CD4-positive, alpha-beta T cell treated with Interleukin-4 for 4 hours (primary cell): ENCODE data around the gene MARCHF10.
"Not testable (repeated sequence)": the region's sequence is repeated elsewhere in the genome, so short reads cannot be mapped to it uniquely, and the experiment has no call there.

Experiments
- DNase-seq: peaks from one replicate; pipeline ENCODE4 v3.0.0-alpha.2; 2020

MARCHF10 gene

DNA sequence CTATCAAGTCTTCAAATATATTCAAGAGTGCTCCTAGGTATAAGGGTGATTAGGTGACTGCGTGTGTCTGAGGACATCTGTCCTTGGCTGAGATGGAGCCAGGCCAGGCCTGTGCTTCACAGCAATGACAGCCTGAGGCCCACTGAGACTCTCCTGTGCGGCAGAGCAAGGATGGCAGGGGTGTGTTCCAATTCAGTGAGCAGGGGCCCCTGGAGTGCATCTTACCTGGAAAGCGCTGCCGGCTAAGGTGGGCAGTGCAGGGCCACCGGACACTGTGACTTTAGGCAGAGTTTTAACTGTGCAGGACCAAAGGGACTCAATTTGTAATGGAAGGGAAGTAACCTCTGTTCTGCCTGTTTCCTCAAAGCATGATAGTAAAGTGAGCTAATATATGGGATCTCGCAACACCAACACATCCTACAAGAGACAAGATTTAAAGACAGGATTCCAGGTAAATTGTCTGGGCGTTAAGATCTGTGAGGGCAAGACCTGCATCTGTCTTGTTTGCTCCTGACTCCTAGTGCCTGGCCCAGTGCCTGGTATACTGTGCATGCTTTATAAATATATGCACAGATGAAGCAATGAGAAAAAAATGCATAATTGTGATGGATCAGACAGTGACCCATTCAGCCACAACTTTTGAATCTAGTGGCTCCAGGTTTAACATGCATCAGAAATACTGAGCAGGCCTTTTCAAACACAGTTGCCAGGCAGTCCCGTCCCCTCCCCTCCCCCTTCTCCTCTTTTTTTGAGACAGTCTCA, 93.9 kb downstream of the MARCHF10 start:
- no peak for DNase-seq

DNA sequence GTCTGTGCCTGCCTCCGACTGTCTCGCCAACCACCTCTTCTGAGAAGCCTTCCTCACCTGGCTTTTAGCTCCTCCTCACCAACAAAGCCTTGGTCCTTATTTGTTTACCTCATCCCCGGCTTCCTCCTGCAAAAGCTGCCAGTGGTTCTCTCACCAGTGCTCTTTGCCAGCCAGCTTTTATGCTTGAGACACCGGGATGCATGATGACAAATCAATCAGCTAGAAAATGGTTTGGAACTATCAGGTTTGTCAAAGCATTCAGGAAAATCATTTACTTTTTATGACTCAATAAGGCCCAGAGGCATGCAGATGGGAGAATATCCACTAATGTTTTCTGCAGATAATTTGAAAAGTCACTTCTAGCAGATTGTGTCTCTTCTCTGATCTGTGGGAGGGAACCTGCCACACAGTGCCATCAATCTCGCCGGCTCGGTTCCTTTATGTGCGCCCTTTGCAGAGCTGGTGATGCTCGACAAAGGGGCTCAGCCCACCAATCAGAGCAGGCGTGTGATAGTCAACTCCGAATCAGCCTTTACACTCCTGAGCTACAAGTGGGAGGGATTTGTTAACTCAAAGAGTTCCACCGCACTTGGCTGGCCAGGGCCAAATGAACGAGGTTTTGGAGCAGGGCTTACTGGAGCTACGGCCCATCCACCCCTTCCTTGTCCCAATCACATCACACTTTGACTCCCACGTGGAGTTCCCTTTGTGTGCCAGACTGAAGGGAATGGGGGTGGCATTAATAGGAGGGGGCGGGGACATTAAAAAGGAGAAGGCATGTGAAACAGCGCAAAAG, 94.8 kb downstream of the MARCHF10 start:
- no peak for DNase-seq

DNA sequence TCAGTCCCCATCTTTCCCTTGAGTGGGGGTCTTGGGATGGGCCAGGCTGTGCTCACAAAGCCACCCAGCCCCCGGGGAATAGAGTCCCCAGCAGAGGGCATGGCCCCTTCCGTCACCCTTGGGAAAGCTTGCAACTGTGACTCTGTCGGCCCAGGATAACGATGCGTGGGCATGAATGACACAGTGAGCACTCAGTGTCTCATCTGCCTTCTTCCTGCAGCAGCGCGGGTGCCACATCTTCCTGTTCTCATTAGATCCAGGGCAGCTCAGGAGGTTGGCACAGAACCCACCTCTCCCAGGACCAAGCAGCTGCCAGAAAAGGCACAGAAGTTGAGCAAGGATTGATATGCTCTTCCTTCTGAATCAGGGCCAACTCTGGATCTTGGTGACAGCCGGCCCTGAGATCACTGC, 95.9 kb downstream of the MARCHF10 start:
- no peak for DNase-seq

DNA sequence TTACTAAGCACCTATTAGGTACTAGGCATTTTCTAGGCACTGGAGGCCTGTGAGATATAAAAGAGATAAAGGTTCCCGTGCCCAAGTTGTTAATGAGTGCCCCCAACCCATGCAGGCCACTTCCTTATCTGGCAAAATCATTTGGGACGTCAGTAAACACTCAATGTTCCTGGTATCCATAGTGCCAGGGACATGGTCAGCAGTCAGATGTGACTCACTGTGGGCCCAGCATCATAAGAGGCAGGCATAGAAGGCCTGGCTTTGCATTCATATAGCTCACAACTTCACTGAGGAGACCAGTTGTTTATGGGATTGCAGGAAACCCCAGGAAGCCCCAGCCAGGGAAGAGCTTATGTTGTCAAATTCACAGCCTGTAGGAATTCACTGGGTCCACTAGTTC, 99.5 kb downstream of the MARCHF10 start:
- DNase-seq, result no peak

DNA sequence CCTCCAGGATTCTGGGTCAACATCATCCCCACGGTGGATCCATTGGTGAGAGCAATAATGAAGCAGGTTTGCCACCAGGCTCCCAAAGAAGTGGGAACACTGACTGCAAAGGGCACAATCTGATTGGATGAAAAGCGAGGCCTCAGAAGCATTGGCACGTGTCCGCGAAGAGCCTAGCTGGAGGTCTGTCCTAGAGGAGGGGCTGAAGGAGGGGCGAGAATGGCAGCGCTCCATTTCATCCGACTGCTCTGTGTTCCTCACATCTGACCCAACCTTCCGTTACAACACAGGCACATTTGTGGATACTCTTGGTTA, 100.7 kb downstream of the MARCHF10 start:
- DNase-seq, result no peak

DNA sequence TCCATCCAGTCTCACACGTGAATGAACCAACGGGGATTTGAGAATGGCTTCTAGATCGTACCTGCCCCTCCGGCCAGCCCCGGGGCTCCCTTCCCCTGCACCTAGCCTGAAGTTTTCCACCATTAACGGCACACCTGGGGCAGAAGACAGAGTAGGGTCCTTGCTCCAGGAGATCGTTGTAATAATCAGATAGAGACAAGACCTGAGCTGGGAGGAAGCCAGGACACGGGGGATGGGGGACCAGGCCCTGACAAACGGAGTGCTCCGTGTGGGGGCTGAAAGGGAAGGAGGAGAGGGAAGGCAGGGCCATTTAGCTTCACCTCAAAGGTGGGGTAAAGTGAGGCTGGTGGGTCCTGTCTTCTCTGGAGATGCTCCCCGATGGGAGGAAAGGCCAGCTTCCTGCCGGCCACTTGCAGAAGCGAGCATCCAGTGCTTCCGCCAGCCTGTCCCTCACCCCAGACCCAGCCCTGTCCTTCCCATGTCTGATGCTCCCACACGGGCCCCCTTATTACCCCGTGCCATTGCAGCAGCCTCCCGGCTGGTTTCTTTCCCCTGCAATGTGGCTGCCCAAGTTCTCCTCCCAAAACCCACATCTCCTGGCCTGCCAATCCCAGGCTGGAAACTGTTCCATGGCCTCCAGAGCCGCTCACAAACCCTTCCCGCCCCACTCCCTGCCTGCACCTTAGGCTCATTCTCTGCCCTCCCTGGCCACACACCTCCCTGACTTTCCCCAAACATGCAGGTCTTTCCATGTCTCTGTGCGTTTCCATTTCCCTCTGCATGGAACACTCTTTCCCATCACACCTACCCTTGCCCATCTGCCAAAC, 101.3 kb downstream of the MARCHF10 start:
- DNase-seq, result no peak

DNA sequence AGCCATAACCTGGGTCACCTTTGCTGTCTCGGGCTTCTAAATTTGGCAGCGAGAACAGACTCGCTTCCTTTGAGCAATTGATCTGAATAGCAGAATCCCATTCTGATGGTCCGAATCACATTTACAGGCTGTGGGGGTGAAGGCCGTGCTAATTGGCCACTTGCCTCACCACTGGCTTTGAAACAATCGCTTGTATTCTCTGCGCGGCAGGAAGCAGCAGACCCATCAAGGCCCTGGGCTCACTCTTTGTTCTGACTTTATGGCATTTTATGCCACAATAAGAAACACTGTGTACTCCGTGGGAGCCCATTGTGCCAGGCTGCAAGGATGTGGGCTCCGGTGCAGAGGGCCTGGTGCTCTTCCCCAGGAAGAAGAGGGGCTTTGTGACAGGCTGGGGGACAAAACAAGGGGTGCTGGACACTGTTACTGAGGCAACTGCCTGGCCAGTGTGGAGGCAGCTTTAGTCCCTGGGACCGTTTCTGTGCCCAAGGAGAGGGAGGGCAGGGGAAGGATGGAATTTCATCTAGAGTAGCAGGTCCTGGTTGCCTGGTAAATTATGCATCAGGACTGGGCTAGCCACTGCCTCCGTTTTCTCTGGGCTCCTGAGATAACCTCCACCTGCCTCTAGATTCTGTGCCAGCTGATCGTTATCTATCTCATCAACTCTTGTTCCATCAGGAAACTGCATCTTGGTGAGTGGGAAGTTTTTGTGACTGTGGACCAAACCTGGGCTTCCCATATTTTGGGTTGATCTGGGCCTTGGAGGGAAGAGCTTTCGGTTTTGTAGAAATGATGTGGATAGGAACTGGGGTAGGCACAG, 102.1 kb downstream of the MARCHF10 start:
- no peak for DNase-seq

DNA sequence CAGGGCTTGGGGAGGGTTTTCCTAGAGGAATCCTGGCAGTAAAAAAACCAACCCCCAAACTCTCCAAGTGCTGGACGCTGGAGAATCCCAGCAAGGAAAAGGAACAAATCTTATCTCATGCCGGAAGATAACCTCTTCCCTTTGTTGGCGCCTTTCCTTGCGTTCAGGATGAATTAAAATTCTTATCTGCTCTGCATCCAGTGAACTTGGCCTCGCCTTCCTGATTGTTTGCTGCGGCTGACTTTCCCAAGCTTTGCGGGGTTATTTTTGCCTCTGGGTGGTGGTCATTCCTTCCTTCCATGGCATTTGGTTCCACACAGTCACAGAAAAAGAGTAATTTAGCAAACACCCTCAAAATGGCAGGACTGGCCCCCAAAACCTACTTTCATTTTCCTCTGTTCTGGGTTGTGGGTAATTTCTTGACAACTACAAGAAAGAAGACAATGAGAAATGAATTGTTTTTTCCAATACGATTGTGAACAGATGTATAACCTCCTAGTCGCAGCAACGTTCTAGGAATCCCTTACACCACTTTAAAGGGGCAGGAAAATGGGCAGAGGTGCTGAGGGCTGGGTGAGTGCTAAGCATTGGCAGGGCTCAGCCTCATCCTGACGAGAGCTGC, 102.8 kb downstream of the MARCHF10 start:
- DNase-seq, result no peak

DNA sequence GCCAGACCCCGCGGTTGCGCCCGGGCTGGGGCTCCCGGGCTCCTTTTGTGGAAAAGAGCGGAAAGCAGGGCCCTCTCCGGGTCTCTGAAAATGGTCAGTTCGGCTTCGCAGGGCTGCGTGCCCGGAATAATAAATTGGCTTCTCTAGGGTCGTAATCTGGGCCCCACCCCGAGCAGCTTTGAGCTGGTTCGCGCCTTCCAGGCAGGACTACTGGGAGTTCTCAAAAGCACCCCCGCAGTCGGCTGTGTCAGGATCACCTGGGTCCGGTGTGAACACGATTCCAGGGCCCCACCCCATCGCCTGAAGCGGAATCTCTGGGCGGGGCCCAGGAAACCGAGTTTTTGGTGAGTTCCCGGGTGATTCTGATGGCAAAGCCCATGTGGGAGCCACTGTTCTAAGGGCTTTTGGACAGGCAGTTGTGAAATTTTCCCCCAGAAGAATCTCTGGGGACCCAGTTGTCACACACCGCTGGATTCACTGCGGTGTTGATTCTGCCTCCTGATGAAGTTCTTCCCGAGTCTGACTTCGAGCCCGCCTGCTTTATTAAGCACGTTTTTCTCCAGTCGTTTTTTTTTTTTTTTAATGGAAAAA, 103.6 kb downstream of the MARCHF10 start:
- DNase-seq, result no peak

DNA sequence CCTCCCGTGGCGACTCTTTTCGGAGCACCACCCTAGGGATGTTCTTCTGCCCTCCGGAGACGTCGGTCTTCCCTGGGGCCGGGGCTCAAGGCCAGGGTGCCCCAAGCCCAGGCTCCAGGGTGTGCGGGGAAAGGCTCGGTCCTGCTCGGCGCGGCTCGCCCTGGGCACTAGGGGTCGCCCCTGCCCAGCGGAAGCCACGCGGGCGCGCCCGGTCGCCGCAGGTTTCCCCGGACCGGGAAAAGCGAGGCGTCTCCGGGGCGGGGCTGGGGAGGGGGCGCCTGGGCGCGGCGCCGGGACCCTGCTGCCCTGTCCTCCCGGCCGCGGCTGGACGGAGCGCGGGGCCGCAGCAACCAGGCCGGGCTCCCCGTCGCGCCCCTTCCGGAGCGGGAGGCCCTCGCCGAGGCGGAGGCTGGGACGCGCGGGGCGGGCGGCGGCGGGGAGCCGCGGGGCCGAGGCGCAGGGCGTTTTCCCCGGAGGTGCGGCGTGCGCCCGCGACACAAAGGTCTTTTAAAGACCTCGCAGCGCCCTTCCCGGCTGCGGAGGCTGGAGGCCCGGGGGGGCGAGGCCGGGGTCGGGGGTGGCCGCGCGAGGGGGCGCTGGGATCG, 104.2 kb downstream of the MARCHF10 start:
- DNase-seq, result peak; percentile 52

DNA sequence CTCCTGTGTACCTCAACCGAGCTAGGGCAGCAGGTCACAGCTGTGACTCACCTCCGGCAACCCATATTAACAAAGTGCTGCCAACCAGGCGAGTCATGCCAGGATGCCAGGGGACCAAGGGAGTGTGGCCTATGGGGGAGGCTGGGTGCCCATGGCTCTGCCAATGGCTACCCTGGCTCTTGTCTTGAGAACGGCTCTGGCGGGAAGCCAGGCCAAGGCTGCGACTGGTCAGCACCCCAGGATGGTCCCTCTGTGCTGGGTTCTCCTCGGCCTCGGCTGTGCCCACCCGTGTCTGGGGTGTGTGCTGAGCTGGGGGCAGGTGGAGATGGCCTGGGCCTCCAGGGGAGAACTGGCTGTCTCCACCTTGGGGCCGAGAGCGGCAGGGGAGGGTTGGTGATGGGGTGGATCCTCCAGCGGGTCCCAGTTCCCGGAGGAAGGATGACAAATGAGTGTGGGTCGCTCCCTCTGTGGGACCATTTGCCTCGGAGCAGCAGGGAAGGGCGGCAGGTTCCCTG, 104.8 kb downstream of the MARCHF10 start:
- DNase-seq, result peak; percentile 5

DNA sequence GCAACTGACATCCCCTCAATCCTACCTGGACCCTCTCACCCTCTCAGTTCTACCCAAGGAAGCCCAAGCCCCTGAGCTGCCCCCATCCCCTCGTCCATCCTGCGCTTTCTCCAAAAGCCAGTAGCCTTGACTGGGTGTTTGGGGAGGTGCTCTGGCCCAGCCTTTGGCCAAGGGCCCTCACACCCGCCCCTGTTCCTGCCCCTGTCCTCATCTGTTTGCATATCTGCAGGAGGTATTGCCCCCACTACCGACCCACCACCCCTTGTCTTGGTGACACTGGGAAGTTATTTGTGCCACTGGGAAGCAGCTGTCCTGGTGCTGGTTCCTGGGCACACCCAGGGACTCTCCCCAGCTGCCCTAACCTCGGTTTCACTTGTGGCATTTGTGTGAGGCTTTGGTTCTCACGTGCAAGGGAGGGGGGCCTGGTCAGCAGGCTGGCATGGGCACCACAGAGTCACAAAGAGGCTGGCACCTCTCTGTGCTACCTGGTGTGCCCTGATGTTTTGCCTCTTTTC, 105.3 kb downstream of the MARCHF10 start:
- no peak for DNase-seq

DNA sequence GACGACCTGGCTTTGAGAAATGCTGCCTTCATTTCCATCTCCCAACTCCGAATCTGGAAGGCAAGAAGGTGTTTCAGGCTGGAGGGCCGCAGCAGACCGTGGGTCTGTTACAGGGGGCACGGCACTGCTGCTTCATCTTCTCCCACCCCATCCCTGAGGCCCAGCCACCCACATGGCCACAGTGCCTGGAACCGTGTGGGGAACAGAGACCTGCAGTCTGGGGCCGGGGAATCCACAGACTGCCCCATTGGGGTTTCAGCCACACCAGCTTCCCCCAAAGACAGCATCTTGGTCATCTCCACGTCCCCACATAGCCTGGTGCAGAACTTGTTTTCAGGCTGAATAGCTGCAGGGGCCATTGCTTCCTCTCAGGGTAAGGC, 106.4 kb downstream of the MARCHF10 start:
- DNase-seq, result no peak

DNA sequence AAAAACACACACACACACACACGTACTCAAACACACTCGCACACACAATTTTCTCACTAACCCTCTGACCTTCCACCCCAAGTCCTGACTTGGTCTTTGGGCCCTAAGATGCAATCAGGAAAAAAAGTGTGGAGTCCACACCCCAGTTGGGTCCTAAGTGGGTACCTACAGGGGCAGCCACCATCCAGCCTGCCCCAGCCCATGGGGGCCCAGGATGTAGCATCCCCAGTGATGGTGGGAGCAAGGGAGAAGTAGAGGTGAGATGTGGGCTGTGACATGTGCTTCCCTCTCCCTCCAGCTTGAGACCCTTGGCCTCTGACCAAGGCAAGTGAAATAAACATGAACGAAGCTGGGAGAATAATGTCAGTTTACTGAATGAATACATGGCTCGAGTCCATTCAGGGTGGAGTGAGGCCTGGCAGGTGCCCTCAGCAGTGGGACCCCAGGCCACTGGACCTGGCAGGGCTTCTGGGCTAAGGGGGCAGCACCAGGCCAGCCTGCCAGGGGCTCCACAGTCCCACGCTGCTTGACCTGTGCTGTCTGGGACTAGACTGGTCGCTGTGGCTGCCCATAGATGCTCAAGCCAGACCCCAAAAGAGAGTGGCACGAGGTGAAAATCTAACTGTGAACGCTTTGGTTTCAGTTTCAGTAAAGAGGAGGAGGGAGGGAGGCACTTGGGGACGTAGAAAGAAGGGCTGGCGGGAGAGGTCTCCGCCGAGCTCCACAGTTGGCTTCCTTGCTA, 107.0 kb downstream of the MARCHF10 start:
- DNase-seq, result no peak

DNA sequence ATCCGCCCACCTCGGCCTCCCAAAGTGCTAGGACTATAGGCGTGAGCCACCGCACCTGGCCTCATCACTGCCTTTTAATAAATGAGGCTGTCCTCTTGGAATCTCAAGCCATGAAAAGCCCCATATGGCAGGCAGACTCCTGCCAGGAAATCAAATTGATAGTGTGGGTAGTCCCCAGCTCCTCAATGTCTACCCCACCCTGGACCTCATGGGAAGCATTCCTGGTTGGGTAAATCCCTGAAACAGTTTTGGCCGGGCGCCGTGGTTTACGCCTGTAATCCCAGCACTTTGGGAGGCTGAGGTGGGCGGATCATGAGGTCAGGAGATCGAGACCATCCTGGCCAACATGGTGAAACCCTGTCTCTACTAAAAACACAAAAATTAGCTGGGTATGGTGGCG, 109.7 kb downstream of the MARCHF10 start:
- not testable (repeated sequence) for DNase-seq

DNA sequence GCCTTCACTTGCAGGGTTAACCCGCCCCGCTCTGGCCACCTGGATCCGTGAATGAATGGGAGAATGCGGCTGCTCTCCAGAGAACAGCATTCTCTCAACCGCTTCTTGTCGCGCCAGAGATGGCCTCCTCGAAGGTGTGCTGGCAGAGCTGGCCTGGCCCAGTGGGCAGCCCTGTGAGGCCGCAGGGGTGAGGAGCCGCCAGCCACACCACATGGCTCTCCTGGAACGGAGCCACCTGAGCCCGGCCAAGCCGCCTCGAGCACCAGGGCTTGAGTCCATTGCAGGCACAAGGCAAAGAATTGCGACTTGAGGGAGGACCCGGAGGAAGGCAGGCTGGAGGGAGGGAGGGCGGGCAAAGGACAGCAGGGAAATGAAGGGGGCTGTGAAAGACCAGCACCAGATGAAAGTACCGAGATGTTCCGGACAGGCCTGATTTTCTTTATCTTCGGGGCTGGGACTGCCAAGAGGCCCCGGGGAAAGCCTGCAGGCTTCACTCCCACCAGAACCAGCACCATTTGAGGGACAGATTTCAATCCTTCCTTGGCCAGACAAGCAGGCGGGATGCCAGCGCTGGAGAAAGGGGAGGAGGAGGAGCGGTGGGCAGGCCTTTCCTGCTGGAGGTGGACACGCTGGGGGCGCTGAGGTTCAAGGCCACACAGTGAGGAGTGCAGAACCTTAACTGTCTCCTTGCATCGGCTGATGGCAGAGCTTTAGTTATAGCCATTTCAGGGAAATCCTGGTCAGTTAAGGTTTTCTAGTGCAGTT, 111.2 kb downstream of the MARCHF10 start:
- DNase-seq, result no peak

DNA sequence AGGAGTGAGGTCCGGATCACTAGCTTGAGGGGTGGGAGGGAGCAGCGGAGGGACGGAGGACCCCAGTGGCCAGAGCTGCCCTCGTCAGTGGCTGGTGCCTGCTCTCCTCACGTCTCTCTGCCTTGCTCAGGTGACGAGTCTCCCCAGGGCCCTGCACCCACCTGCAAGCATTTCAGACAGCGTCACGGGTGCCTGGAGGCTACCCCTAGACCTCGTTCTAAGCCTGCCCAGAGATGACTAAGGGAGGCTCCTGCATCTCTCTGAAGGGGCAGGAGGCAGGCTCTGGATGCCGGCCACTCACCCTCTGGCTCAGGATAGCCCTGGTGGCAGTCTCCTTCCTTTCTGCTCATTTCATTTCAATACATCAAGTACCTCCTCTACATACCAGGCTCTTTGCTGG, 111.9 kb downstream of the MARCHF10 start:
- no peak for DNase-seq

DNA sequence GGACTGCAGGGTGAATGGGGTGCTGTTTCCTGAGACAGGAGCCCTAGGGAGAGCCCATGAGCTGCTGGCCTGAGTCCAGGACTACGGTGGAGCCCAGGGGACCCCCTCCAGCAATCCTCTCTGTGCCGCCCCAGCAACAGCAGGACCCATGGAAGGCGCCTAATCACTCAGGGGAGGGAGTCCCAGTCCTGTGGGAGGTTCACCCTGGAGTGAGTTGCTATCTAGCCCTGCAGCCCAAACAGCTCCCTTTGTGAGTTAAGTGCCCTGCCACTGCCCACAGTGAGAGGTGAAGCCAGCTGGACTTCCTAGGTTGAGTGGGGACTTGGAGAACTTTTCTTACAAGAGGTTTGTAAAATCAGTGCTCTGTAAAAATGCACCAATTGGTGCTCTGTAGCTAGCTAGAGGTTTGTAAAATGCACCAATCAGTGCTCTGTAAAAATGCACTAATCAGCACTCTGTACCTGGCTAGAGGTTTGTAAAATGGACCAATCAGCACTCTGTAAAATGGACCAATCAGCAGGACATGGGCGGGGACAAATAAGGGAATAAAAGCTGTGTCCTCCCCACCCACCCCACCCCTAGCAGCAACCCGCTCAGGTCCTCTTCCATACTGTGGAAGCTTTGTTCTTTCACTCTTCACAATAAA, 112.9 kb downstream of the MARCHF10 start:
- not testable (repeated sequence) for DNase-seq
